ENCODE measurements around the gene CCDC12.

Gene CCDC12

DNA sequence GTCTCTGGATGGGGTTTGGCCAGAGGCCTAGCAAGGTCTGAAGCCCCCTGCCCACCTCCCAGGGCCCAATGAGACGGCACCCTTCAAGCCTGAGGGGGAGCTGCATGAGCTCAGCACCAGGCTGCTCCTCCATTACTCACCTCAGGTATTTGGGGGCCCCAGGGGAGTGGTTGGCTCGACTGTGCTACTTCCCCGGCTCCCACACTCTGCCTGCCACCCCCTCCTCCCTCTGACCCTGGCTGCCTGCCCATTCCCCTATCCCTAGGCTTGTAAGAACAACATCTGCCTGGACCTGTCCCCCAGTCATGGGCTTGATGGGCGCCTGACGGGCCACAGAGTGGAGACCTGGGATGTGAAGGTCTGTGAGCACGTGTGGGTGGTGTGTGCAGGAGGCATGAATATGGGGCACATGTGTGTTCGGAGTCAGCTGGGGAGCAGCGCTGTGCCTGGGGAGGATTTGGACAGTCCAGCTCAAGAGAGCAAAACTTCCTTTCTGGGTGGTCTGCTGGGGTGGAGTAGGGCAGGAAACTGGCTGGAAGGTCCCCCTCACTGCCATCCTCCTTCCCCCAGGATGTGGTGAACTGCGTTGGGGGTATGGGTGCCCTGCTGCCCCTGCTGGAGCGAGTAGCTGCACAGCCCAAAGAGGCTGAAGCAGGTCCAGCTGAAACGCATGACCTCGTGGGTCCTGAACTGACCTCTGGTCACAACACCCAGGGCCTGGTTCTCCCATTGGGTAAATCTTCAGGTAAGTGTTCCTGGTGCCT is 20.3 kb upstream of the CCDC12 start:
- H3K18ac ChIP-seq (ENCODE audit: low read depth in 1 of 2, low read length in 2 of 2) = no peak overlapping the region
- H3K4me3 ChIP-seq (ENCODE audit: insufficient read depth in 1 of 2, low read depth in 1 of 2, low read length in 2 of 2) = no peak overlapping the region
- H3K4me1 ChIP-seq (ENCODE audit: control insufficient read depth, insufficient read depth, low read depth, low read length) = peaks cover 15% of the 10 kb centered on the region
- no peak overlapping the region for H2BK5ac ChIP-seq (ENCODE audit: low read depth, low read length, poor library complexity, severe bottlenecking)
- no peak overlapping the region for H4K91ac ChIP-seq (ENCODE audit: low read length)
- WGBS = 93% methylated on average over 12 of the region's 12 CpGs
- no peaks in the 10 kb centered on the region for H3K27me3 ChIP-seq (ENCODE audit: control insufficient read depth in 1 of 2, insufficient read depth in 1 of 2, low read length in 2 of 2)
- no peaks in the 10 kb centered on the region for H3K79me1 ChIP-seq (replicated peaks; ENCODE audit: low read length, poor library complexity, severe bottlenecking)
- peaks cover 0 to 28% of the 10 kb centered on the region in 2 experiments for H3K36me3 ChIP-seq (ENCODE audit: control insufficient read depth in 1 of 2, insufficient read depth in 2 of 2, low read depth in 1 of 2, low read length in 2 of 2)
- no peak overlapping the region for H3K27ac ChIP-seq (ENCODE audit: low read length, poor library complexity, severe bottlenecking)
- DNase-seq = no peak
- H2AK5ac ChIP-seq (ENCODE audit: low read length, severe bottlenecking) = no peak overlapping the region
- H3K14ac ChIP-seq (ENCODE audit: low read length in 2 of 2) = no peak overlapping the region
- H4K8ac ChIP-seq (ENCODE audit: low read length) = no peak overlapping the region
- no peak overlapping the region for H3K4ac ChIP-seq (ENCODE audit: low read depth in 1 of 2, low read length in 2 of 2)
- no peak overlapping the region for H3K4me2 ChIP-seq (ENCODE audit: low read length, poor library complexity, severe bottlenecking)
- no peak overlapping the region for H2BK15ac ChIP-seq (ENCODE audit: low read depth, poor library complexity, severe bottlenecking)
- no peak overlapping the region for H2BK120ac ChIP-seq (ENCODE audit: low read depth, low read length)
- H2BK12ac ChIP-seq (ENCODE audit: low read length in 2 of 2) = no peak overlapping the region
- H3K9ac ChIP-seq (ENCODE audit: low read length) = no peak overlapping the region
- no peak overlapping the region for H2AFZ ChIP-seq (ENCODE audit: low read depth, low read length)
- no peaks in the 10 kb centered on the region for H3K9me3 ChIP-seq (ENCODE audit: control insufficient read depth, low read length)
- H3K23ac ChIP-seq (ENCODE audit: low read length in 2 of 2) = no peak overlapping the region

DNA sequence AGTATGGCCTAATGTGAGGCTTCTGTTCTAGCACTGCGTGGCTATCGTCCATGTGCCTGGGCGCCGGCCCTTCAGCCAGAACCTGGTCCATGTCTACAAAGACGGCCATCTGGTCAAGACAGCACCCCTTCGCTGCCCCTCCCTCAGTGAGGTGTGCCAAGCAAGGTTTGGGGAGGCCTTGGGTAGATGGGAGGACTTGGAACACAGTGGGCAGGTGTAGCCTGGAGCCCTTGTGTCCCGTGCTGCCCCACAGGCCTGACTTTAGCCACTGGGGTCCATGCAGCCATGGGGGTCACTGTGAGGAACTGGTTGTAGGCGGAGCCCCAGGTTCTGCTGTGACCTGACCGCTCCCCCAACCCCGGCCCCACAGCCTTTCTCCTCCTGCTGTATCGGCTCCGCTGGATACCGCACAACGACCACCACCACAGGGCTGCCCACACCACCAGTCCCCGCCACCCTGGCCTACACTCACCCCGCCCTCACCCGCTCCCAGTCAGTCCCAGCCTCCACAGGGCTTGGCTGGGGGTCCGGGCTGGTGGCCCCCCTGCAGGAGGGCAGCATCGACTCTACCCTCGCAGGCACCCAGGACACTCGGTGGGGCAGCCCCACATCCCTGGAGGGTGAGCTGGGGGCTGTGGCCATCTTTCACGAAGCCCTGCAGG is 19.5 kb upstream of the CCDC12 start:
- H3K9ac ChIP-seq (ENCODE audit: low read length) = no peak overlapping the region
- no peak overlapping the region for H3K27ac ChIP-seq (ENCODE audit: low read length, poor library complexity, severe bottlenecking)
- no peak overlapping the region for H2AK5ac ChIP-seq (ENCODE audit: low read length, severe bottlenecking)
- H3K23ac ChIP-seq (ENCODE audit: low read length in 2 of 2) = no peak overlapping the region
- H2BK120ac ChIP-seq (ENCODE audit: low read depth, low read length) = no peak overlapping the region
- H3K14ac ChIP-seq (ENCODE audit: low read length in 2 of 2) = no peak overlapping the region
- no peak overlapping the region for H4K91ac ChIP-seq (ENCODE audit: low read length)
- H3K4me1 ChIP-seq (ENCODE audit: control insufficient read depth, insufficient read depth, low read depth, low read length) = peaks cover 15% of the 10 kb centered on the region
- H2BK15ac ChIP-seq (ENCODE audit: low read depth, poor library complexity, severe bottlenecking) = no peak overlapping the region
- 98% methylated on average over 21 of the region's 22 CpGs for WGBS
- no peak overlapping the region for H3K4me3 ChIP-seq (ENCODE audit: insufficient read depth in 1 of 2, low read depth in 1 of 2, low read length in 2 of 2)
- H3K4me2 ChIP-seq (ENCODE audit: low read length, poor library complexity, severe bottlenecking) = no peak overlapping the region
- H2BK12ac ChIP-seq (ENCODE audit: low read length in 2 of 2) = no peak overlapping the region
- no peak for DNase-seq
- H3K4ac ChIP-seq (ENCODE audit: low read depth in 1 of 2, low read length in 2 of 2) = no peak overlapping the region
- H3K36me3 ChIP-seq (ENCODE audit: control insufficient read depth in 1 of 2, insufficient read depth in 2 of 2, low read depth in 1 of 2, low read length in 2 of 2) = peaks cover 0 to 25% of the 10 kb centered on the region in 2 experiments
- no peak overlapping the region for H4K8ac ChIP-seq (ENCODE audit: low read length)
- no peak overlapping the region for H2AFZ ChIP-seq (ENCODE audit: low read depth, low read length)
- H3K18ac ChIP-seq (ENCODE audit: low read depth in 1 of 2, low read length in 2 of 2) = no peak overlapping the region
- no peaks in the 10 kb centered on the region for H3K9me3 ChIP-seq (ENCODE audit: control insufficient read depth, low read length)
- no peak overlapping the region for H2BK5ac ChIP-seq (ENCODE audit: low read depth, low read length, poor library complexity, severe bottlenecking)
- H3K79me1 ChIP-seq (replicated peaks; ENCODE audit: low read length, poor library complexity, severe bottlenecking) = no peaks in the 10 kb centered on the region
- H3K27me3 ChIP-seq (ENCODE audit: control insufficient read depth in 1 of 2, insufficient read depth in 1 of 2, low read length in 2 of 2) = no peaks in the 10 kb centered on the region

DNA sequence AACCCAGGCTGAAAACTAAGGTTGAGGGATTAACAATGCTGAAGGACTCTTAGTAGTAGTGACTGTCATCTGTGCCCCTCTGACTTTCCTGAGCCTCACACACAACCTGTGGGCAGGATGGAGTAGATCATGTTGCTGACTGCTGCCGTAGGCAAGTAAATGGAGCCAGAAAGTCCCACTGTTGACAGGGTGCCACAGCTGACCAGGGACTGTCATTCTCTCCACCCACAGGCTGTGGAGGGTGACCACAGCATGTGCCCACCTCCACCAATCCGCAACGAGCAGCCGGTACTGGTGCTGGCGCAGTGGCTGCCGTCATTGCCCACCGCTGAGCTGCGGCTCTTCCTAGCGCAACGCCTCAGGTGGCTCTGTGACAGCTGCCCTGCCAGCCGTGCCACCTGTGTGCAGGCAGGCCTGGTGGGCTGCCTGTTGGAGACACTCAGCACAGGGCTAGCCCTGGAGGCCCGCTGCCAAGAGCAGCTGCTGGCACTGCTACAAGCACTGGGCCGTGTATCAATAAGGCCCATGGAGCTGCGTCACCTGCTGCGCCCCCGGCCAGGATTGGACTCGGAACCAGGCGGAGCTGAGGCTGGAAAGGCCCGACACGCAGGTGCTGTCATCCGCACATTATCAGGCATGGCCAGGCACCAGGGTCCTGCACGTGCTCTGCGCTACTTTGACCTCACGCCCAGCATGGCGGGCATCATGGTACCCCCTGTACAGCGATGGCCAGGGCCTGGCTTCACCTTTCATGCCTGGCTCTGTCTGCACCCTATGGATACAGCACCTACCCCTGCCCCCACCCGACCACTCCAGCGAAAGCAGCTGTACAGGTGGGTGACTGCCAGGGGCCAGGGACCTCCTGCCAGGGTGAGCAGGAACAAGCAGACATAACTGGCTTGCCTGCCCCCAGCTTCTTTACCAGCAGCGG is 18.5 kb upstream of the CCDC12 start:
- Histone ChIP-seq H3K4me1 (ENCODE audit: control insufficient read depth, insufficient read depth, low read depth, low read length) (peaks cover 10% of the 10 kb centered on the region), H4K91ac (ENCODE audit: low read length) (no peak overlapping the region), H3K18ac (ENCODE audit: low read depth in 1 of 2, low read length in 2 of 2) (no peak overlapping the region), H3K36me3 (ENCODE audit: control insufficient read depth in 1 of 2, insufficient read depth in 2 of 2, low read depth in 1 of 2, low read length in 2 of 2) (peaks cover 0 to 20% of the 10 kb centered on the region in 2 experiments), H3K9ac (ENCODE audit: low read length) (no peak overlapping the region), H4K8ac (ENCODE audit: low read length) (no peak overlapping the region), H3K9me3 (ENCODE audit: control insufficient read depth, low read length) (no peaks in the 10 kb centered on the region), H2AFZ (ENCODE audit: low read depth, low read length) (no peak overlapping the region), H2BK5ac (ENCODE audit: low read depth, low read length, poor library complexity, severe bottlenecking) (no peak overlapping the region), H3K4ac (ENCODE audit: low read depth in 1 of 2, low read length in 2 of 2) (no peak overlapping the region), H3K14ac (ENCODE audit: low read length in 2 of 2) (no peak overlapping the region), H3K27me3 (ENCODE audit: control insufficient read depth in 1 of 2, insufficient read depth in 1 of 2, low read length in 2 of 2) (no peaks in the 10 kb centered on the region), H3K4me3 (ENCODE audit: insufficient read depth in 1 of 2, low read depth in 1 of 2, low read length in 2 of 2) (no peak overlapping the region), H2BK120ac (ENCODE audit: low read depth, low read length) (no peak overlapping the region), H3K4me2 (ENCODE audit: low read length, poor library complexity, severe bottlenecking) (no peak overlapping the region), H2BK15ac (ENCODE audit: low read depth, poor library complexity, severe bottlenecking) (no peak overlapping the region), H2AK5ac (ENCODE audit: low read length, severe bottlenecking) (no peak overlapping the region), H2BK12ac (ENCODE audit: low read length in 2 of 2) (no peak overlapping the region), H3K23ac (ENCODE audit: low read length in 2 of 2) (no peak overlapping the region), H3K79me1 (replicated peaks; ENCODE audit: low read length, poor library complexity, severe bottlenecking) (no peaks in the 10 kb centered on the region), H3K27ac (ENCODE audit: low read length, poor library complexity, severe bottlenecking) (no peak overlapping the region)
- DNase-seq = no peak
- 93% methylated on average over 29 of the region's 29 CpGs for WGBS

DNA sequence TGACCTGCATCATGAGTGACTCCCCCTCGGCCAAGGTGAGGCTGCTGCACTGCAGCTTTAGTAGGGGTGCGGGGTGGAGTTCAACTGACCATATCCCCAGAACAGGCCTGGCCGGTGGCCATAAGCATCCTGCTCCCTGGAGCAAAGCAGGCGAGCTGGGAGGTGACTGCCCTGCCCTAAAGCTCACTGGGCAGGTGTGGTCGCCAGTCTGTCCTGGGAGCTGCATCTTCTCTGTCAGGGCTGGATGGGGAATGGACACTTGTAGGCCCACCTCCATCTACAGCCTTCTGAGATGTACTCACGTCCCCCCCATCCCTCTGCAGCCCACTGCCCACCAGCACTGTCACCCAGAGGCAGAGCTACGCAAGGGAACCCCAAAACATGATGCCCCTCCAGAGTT is 17.4 kb upstream of the CCDC12 start:
- no peaks in the 10 kb centered on the region for H3K9me3 ChIP-seq (ENCODE audit: control insufficient read depth, low read length)
- H4K8ac ChIP-seq (ENCODE audit: low read length) = no peak overlapping the region
- no peak overlapping the region for H2BK12ac ChIP-seq (ENCODE audit: low read length in 2 of 2)
- H3K4ac ChIP-seq (ENCODE audit: low read depth in 1 of 2, low read length in 2 of 2) = no peak overlapping the region
- no peaks in the 10 kb centered on the region for H3K27me3 ChIP-seq (ENCODE audit: control insufficient read depth in 1 of 2, insufficient read depth in 1 of 2, low read length in 2 of 2)
- H3K4me3 ChIP-seq (ENCODE audit: insufficient read depth in 1 of 2, low read depth in 1 of 2, low read length in 2 of 2) = no peak overlapping the region
- DNase-seq = no peak
- H2AFZ ChIP-seq (ENCODE audit: low read depth, low read length) = no peak overlapping the region
- H3K14ac ChIP-seq (ENCODE audit: low read length in 2 of 2) = no peak overlapping the region
- no peak overlapping the region for H3K18ac ChIP-seq (ENCODE audit: low read depth in 1 of 2, low read length in 2 of 2)
- peaks cover 0 to 28% of the 10 kb centered on the region in 2 experiments for H3K36me3 ChIP-seq (ENCODE audit: control insufficient read depth in 1 of 2, insufficient read depth in 2 of 2, low read depth in 1 of 2, low read length in 2 of 2)
- no peak overlapping the region for H3K9ac ChIP-seq (ENCODE audit: low read length)
- no peak overlapping the region for H2BK15ac ChIP-seq (ENCODE audit: low read depth, poor library complexity, severe bottlenecking)
- peaks cover 9% of the 10 kb centered on the region for H3K4me1 ChIP-seq (ENCODE audit: control insufficient read depth, insufficient read depth, low read depth, low read length)
- no peak overlapping the region for H3K27ac ChIP-seq (ENCODE audit: low read length, poor library complexity, severe bottlenecking)
- H2BK5ac ChIP-seq (ENCODE audit: low read depth, low read length, poor library complexity, severe bottlenecking) = no peak overlapping the region
- H4K91ac ChIP-seq (ENCODE audit: low read length) = no peak overlapping the region
- H2BK120ac ChIP-seq (ENCODE audit: low read depth, low read length) = no peak overlapping the region
- no peaks in the 10 kb centered on the region for H3K79me1 ChIP-seq (replicated peaks; ENCODE audit: low read length, poor library complexity, severe bottlenecking)
- H3K23ac ChIP-seq (ENCODE audit: low read length in 2 of 2) = no peak overlapping the region
- H2AK5ac ChIP-seq (ENCODE audit: low read length, severe bottlenecking) = no peak overlapping the region
- no peak overlapping the region for H3K4me2 ChIP-seq (ENCODE audit: low read length, poor library complexity, severe bottlenecking)
- WGBS = 87% methylated on average over 7 of the region's 7 CpGs
